DOHH2 (cell line): Measurements from ENCODE around the gene CFHR3.
"Not testable (repeated sequence)": the region's sequence is repeated elsewhere in the genome, so short reads cannot be mapped to it uniquely, and the experiment has no call there.

Experiments used
- H3F3A ChIP-seq: fragments of 200-600 bp; sonication (generic), shearing (Covaris generic); 2 replicates; pipeline ENCODE4 v1.6.0; 2016; ENCODE audit warnings: antibody characterized with exemption, mild to moderate bottlenecking; ENCODE audit not compliant: control insufficient read depth, insufficient read depth
- H3K27ac ChIP-seq: fragments of 200-600 bp; sonication (generic); 2 replicates; pipeline ENCODE4 v1.5.1; 2014; ENCODE audit warnings: low read depth, mild to moderate bottlenecking, low read length, moderate library complexity
- H3K27me3 ChIP-seq: fragments of 200-600 bp; sonication (generic); 2 replicates; pipeline ENCODE4 v1.6.1; 2014; ENCODE audit warnings: mild to moderate bottlenecking, low read length, mixed read lengths; ENCODE audit not compliant: control insufficient read depth
- H3K36me3 ChIP-seq: fragments of 200-600 bp; sonication (generic); 2 replicates; pipeline ENCODE4 v1.6.1; 2014; ENCODE audit warnings: mild to moderate bottlenecking, low read length, moderate library complexity, mixed read lengths; ENCODE audit not compliant: control insufficient read depth
- H3K4me1 ChIP-seq: fragments of 200-600 bp; sonication (generic); 2 replicates; pipeline ENCODE4 v1.6.1; 2014; ENCODE audit warnings: mild to moderate bottlenecking, low read length, mixed read lengths; ENCODE audit not compliant: control insufficient read depth
- H3K4me2 ChIP-seq: fragments of 200-600 bp; sonication (generic); 2 replicates; pipeline ENCODE4 v1.6.0; 2014; ENCODE audit warnings: mild to moderate bottlenecking, low read length, moderate library complexity
- H3K4me3 ChIP-seq: fragments of 200-600 bp; sonication (generic); 2 replicates; pipeline ENCODE4 v1.5.1; 2014; ENCODE audit warnings: mild to moderate bottlenecking, low read length, mixed read lengths
- H3K79me2 ChIP-seq: fragments of 200-600 bp; sonication (generic); 2 replicates; pipeline ENCODE4 v1.6.1; 2014; ENCODE audit warnings: mild to moderate bottlenecking, low read length, mixed read lengths; ENCODE audit not compliant: control insufficient read depth
- H3K9me2 ChIP-seq: fragments of 200-600 bp; sonication (generic); replicated peaks from 2 replicates; pipeline ENCODE4 v1.6.1; 2014; ENCODE audit warnings: mild to moderate bottlenecking, low read length, mixed read lengths; ENCODE audit not compliant: control insufficient read depth
- H3K9me3 ChIP-seq: fragments of 200-600 bp; sonication (generic); 2 replicates; pipeline ENCODE4 v1.6.1; 2014; ENCODE audit warnings: antibody characterized with exemption, low read length, mixed read lengths; ENCODE audit not compliant: control insufficient read depth, insufficient read depth
- H4K20me1 ChIP-seq: fragments of 200-600 bp; sonication (generic); 2 replicates; pipeline ENCODE4 v1.6.0; 2014; ENCODE audit warnings: low read depth, mild to moderate bottlenecking, antibody characterized with exemption, low read length, moderate library complexity; ENCODE audit not compliant: control insufficient read depth, insufficient read depth
- CTCF ChIP-seq: fragments of 200-600 bp; sonication (generic); IDR thresholded peaks from one replicate; pipeline ENCODE4 v1.5.1; 2014; ENCODE audit warnings: antibody characterized with exemption, mild to moderate bottlenecking, low read depth, low read length; ENCODE audit not compliant: poor library complexity, severe bottlenecking
- EZH2phosphoT487 ChIP-seq: fragments of 200-600 bp; sonication (generic); IDR thresholded peaks from 2 replicates; pipeline ENCODE4 v1.6.1; 2017; ENCODE audit warnings: borderline replicate concordance, mild to moderate bottlenecking, antibody characterized with exemption, low read length, moderate library complexity, mixed read lengths

The CFHR3 gene

DNA sequence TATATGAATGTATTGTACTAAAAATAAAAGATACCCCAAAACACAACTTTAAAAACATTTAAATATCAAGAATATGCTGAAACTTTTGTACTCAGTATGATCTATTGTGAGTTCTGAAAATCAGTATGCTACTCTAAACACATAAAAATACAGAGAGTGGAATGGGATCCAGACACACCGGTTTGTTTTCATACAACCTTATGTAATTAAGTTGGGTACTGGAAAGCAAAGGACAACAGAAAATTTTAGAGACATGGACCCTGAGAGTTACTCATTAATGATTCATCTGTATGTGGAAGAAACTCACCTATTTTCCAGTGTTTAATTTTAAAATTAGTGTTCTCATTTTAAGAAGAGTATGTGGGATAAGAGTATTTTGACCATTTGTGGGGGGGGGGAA lies 927 bp upstream of the CFHR3 start:
- Histone ChIP-seq H3K27ac (no peak overlapping the region), H3K4me2 (no peak overlapping the region), H3K27me3 (no peaks in the 10 kb centered on the region), H3K9me2 (no peaks in the 10 kb centered on the region), H3K4me3 (no peak overlapping the region), H3F3A (no peaks in the 10 kb centered on the region), H3K79me2 (no peaks in the 10 kb centered on the region), H4K20me1 (no peaks in the 10 kb centered on the region), H3K9me3 (no peaks in the 10 kb centered on the region), H3K36me3 (no peaks in the 10 kb centered on the region), H3K4me1 (no peaks in the 10 kb centered on the region)
- no peak for TF ChIP-seq CTCF
- no peak for TF ChIP-seq EZH2phosphoT487

GRCh38 chr1:196774175-196774574 lies 465 bp upstream of the CFHR3 start:
- Histone ChIP-seq H3F3A (no peaks in the 10 kb centered on the region), H3K4me2 (no peak overlapping the region), H4K20me1 (no peaks in the 10 kb centered on the region), H3K9me3 (no peaks in the 10 kb centered on the region), H3K4me3 (no peak overlapping the region), H3K4me1 (no peaks in the 10 kb centered on the region), H3K79me2 (no peaks in the 10 kb centered on the region), H3K36me3 (no peaks in the 10 kb centered on the region), H3K27me3 (no peaks in the 10 kb centered on the region), H3K9me2 (no peaks in the 10 kb centered on the region), H3K27ac (no peak overlapping the region)
- TF ChIP-seq CTCF, result no peak
- TF ChIP-seq EZH2phosphoT487, result no peak

DNA sequence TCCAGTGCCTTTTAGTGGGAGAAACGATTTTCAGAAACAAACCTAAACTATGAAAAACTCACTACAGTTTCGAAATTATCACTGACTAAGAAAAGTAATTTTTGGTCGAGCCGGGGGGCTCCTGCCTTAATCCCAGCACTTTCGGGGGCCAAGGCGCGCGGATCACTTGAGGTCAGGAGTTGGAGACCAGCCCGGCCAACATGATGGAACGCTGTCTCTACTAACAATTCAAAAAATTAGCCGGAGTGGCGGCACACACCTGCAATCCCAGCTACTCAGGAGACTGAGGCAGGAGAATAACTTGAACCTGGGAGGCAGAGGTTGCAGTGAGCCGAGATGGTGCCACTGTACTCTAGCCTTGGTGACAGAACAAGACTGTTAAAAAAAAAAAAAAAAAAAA lies 3.0 kb downstream of the CFHR3 start:
- Histone ChIP-seq H3K36me3 (no peaks in the 10 kb centered on the region), H3K79me2 (no peaks in the 10 kb centered on the region), H3K9me3 (no peaks in the 10 kb centered on the region), H3K4me1 (no peaks in the 10 kb centered on the region), H3F3A (no peaks in the 10 kb centered on the region), H3K27me3 (no peaks in the 10 kb centered on the region), H4K20me1 (no peaks in the 10 kb centered on the region), H3K9me2 (no peaks in the 10 kb centered on the region), H3K27ac (no peak overlapping the region), H3K4me2 (no peak overlapping the region), H3K4me3 (no peak overlapping the region)
- no peak for TF ChIP-seq CTCF
- TF ChIP-seq EZH2phosphoT487, result no peak

GRCh38 chr1:196779093-196779492 lies 4.5 kb downstream of the CFHR3 start:
- Histone ChIP-seq H3K4me1 (no peaks in the 10 kb centered on the region), H3K9me3 (no peaks in the 10 kb centered on the region), H3K4me2 (no peak overlapping the region), H3K4me3 (no peak overlapping the region), H4K20me1 (no peaks in the 10 kb centered on the region), H3K9me2 (no peaks in the 10 kb centered on the region), H3K27me3 (no peaks in the 10 kb centered on the region), H3F3A (no peaks in the 10 kb centered on the region), H3K36me3 (no peaks in the 10 kb centered on the region), H3K79me2 (no peaks in the 10 kb centered on the region), H3K27ac (no peak overlapping the region)
- no peak for TF ChIP-seq CTCF
- no peak for TF ChIP-seq EZH2phosphoT487

DNA sequence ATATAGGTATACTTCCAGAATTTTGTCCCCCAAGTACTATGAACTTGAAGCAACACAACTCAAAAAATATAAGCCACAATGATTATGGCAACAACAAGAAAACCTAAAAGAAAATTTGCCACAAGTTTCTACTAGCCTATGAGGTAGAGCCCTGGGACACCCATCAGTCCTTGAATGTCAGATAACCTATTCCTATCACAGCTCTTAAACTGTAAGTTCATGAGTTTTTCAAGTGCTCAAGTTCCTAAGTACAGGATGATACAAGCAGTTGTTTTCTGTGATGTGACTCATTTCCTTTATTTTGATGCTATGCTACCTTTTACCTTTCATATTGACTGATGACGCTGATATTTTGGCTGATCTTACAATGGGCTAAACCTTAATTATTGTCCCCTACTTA lies 16.6 kb downstream of the CFHR3 start:
- not testable (repeated sequence) for H3F3A ChIP-seq, H3K27me3 ChIP-seq, H3K4me1 ChIP-seq, H3K79me2 ChIP-seq, H3K4me3 ChIP-seq, H3K4me2 ChIP-seq, H3K9me3 ChIP-seq, H3K27ac ChIP-seq, H4K20me1 ChIP-seq, H3K9me2 ChIP-seq, H3K36me3 ChIP-seq
